GM12801 (cell line): Measurements from ENCODE around the gene SLIT1.

ENCODE experiments used
- CTCF ChIP-seq: IDR thresholded peaks from one replicate; pipeline ENCODE4 v1.5.1; 2011; ENCODE audit warnings: control low read depth; ENCODE audit not compliant: insufficient read length; ENCODE audit errors: extremely low read depth

Gene SLIT1

GRCh38 chr10:97129666-97130065 lies 56.1 kb downstream of the SLIT1 start:
- TF ChIP-seq CTCF = no peak

- TF ChIP-seq CTCF = no peak
Observed at GRCh38 chr10:97128516-97129154, 57.1 kb downstream of the SLIT1 start.

GRCh38 chr10:97128039-97128492 lies 57.7 kb downstream of the SLIT1 start:
- no peak for TF ChIP-seq CTCF

GRCh38 chr10:97127509-97127908 lies 58.2 kb downstream of the SLIT1 start:
- TF ChIP-seq CTCF = no peak

GRCh38 chr10:97124211-97124610 lies 61.5 kb downstream of the SLIT1 start:
- TF ChIP-seq CTCF = no peak

GRCh38 chr10:97123765-97124164 lies 62.0 kb downstream of the SLIT1 start:
- no peak for TF ChIP-seq CTCF

GRCh38 chr10:97121041-97121440 lies 64.7 kb downstream of the SLIT1 start:
- TF ChIP-seq CTCF = no peak
